T-helper 2 cell treated with Interferon-gamma antibody and Interleukin-4, amounts not matched to agents 5 μg/mL and 100 μg/mL, for 36 hours (primary cell): ENCODE data around the gene PNRC1.
A peak's percentile ranks its signal among the peaks of the same experiment; 100 is the strongest.

Source experiments
- DNase-seq: peaks from one replicate; pipeline ENCODE4 v3.0.0; 2021; ENCODE audit warnings: low spot score
- H3K27ac Mint-ChIP-seq: one replicate; pipeline ENCODE4 v1.8.0; 2021; ENCODE audit warnings: mild to moderate bottlenecking, mixed read lengths
- H3K27me3 Mint-ChIP-seq: one replicate; pipeline ENCODE4 v1.8.0; 2021; ENCODE audit warnings: low read depth, mixed read lengths
- H3K36me3 Mint-ChIP-seq: one replicate; pipeline ENCODE4 v1.8.0; 2021; ENCODE audit warnings: low read depth, mixed read lengths
- H3K4me1 Mint-ChIP-seq: one replicate; pipeline ENCODE4 v1.8.0; 2021; ENCODE audit warnings: low read depth, mixed read lengths
- H3K4me3 Mint-ChIP-seq: one replicate; pipeline ENCODE4 v1.8.0; 2022; ENCODE audit warnings: mild to moderate bottlenecking, moderate library complexity, mixed read lengths
- H3K9me3 Mint-ChIP-seq: one replicate; pipeline ENCODE4 v1.8.0; 2021; ENCODE audit warnings: mixed read lengths

Gene PNRC1

DNA sequence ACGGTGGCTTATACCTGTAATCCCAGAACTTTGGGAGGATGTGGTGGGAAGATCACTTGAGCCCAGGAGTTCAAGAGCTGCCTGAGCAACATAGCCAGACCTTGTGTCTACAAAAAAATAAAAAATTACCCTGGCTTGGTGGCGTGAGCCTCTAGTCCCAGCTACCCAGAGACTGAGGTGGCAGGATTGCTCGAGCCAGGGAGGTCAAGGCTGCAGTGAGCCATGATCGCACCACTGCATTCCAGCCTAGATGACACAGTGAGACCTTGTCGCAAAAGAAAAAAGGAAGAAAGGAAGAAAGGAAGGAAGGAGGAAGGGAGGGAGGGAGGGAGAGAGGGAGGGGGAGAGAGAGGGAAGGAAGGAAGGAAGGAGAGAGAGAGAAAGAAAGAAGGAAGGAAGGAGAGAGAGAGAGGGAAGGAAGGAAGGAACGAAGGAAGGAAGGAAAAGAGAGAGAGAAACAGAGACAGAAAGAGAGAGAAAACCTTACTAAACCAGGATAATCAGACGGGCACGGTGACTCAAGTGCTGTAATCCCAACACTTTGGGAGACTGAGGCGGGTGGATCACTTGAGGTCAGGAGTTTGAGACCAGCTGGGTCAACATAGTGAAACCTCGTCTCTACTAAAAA lies 10.9 kb upstream of the PNRC1 start:
- Mint-ChIP-seq H3K9me3 (no peaks in the 10 kb centered on the region), H3K27ac (no peak overlapping the region), H3K36me3 (no peaks in the 10 kb centered on the region), H3K27me3 (peaks cover 16% of the 10 kb centered on the region), H3K4me3 (no peak overlapping the region), H3K4me1 (no peaks in the 10 kb centered on the region)
- DNase-seq: no peak

DNA sequence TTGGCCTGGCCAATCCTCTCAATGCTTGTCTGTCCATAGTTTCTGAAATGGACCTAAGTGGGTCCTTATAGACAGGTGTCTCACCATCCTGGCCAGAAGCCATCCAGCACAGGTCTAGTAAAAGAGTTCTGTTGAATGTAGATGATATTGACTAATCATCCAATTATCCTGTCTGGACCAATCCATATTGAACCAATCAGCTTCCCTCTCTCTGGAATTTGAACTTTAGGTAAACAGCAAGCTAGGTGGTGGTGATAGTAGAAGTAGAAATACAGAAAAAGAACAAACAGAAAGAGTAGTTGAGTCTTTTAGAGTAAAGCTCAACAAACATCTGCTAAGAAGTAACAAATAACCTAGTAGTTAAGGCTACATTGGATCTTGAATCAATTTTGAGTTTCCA lies 9.5 kb upstream of the PNRC1 start:
- Mint-ChIP-seq H3K4me1 (no peaks in the 10 kb centered on the region), H3K27me3 (peaks cover 16% of the 10 kb centered on the region), H3K36me3 (no peaks in the 10 kb centered on the region)

DNA sequence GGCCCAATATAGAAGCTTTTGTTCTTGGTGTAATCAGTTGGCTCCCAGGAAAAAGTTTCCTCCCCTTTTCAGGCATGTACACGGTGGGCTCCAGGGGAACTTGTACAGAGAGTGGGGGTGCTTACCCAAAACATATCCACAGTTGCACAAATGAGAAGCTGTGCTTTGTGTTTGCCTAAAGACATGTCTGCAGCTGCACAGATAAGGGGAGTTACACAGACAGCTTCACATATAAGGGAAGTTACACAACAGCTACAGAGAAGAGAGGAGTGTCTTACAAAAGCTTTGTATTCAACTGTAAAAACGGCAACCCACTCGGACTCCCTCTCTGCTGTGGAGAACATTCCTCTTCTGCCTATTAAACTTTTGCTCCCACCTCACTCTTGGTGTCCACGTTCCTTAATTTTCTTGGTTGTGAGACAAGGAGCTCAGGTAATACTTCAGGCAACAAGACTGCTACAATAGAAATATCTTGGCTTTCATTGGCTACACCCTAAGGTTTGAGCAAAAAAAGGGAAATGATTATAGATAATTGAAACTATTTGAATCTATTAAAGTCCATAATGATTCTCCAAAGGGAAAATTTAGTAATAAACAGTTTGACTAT lies 7.4 kb upstream of the PNRC1 start:
- Mint-ChIP-seq H3K36me3 (no peaks in the 10 kb centered on the region), H3K4me1 (peaks cover 4% of the 10 kb centered on the region), H3K27ac (no peak overlapping the region), H3K4me3 (no peak overlapping the region), H3K27me3 (peaks cover 4% of the 10 kb centered on the region), H3K9me3 (no peaks in the 10 kb centered on the region)
- no peak for DNase-seq

More for the DNA sequence above, 9.5 kb upstream of the PNRC1 start:
- DNase-seq: no peak
- H3K4me3 Mint-ChIP-seq: no peak overlapping the region
- no peak overlapping the region for H3K27ac Mint-ChIP-seq
- no peaks in the 10 kb centered on the region for H3K9me3 Mint-ChIP-seq

DNA sequence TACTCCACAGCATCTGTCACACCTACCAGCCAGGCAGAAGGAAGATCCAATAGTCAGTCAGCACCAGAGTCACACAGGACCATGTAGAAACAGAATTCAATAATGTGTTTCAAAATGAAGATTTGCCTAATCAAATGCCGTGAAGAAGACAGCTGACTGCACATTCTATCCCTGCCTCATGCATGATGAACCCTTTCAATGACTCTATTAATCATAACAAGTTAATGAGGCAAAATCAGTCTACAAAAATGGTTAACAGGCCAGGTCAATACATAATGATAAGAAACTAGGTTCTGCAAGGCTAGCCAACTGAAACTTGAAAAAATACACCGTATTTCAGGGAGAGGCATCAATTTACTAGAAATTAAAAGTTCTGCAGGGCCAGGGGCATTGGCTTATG lies 6.7 kb upstream of the PNRC1 start:
- DNase-seq: no peak
- no peaks in the 10 kb centered on the region for H3K36me3 Mint-ChIP-seq
- peaks cover 4% of the 10 kb centered on the region for H3K27me3 Mint-ChIP-seq
- H3K4me3 Mint-ChIP-seq: no peak overlapping the region
- H3K9me3 Mint-ChIP-seq: no peaks in the 10 kb centered on the region
- H3K4me1 Mint-ChIP-seq: peaks cover 8% of the 10 kb centered on the region
- no peak overlapping the region for H3K27ac Mint-ChIP-seq

DNA sequence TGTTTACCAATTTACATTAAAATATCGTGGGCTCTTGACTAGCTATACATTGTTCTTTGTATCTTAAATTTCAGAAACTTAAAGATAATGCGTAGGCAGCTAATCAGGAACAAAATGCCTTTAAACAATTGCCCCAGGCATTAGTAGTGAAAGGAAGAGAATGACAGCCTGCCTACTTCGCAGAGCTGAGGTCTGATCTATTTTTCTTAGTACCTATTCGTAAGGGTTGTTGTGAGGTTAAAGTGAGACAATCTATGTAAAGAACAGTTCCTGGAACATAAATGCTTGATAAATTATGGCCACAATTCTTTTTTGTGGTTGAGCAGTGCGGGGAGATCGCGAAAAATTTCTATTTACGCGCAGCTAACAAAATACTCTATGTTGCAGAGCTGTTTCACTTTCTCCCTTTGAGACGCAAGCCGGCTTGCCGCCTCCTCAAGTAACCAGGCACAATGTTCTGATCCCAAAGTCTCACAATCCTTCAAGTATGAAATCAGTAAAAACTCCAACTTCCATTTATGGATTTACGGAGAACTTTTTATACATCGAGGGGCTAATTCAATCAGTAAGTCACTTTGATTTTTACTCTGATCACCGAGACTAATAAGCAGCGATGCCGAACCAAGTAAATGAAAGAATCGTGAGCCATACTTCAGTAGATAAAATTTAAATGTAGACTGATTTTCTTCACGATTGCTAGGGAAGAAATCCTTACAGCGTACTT lies 878 bp upstream of the PNRC1 start:
- H3K9me3 Mint-ChIP-seq: no peaks in the 10 kb centered on the region
- peaks cover 19% of the 10 kb centered on the region for H3K36me3 Mint-ChIP-seq
- H3K27ac Mint-ChIP-seq: peak overlapping the region; percentile 93
- DNase-seq: peak; percentile 51
- H3K27me3 Mint-ChIP-seq: peaks cover 4% of the 10 kb centered on the region
- peak overlapping the region; percentile 90 for H3K4me3 Mint-ChIP-seq
- H3K4me1 Mint-ChIP-seq: peaks cover 28% of the 10 kb centered on the region

DNA sequence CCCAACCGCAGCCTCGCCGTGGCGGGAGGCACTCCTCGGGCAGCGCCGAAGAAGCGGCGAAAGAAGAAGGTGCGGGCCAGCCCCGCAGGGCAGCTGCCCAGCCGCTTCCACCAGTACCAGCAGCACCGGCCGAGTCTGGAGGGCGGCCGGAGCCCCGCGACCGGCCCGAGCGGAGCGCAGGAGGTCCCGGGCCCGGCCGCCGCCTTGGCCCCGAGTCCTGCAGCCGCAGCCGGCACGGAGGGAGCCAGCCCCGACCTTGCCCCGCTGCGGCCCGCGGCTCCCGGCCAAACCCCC lies 525 bp downstream of the PNRC1 start:
- Mint-ChIP-seq H3K9me3 (no peaks in the 10 kb centered on the region), H3K4me3 (peak overlapping the region; percentile 90), H3K27me3 (peaks cover 4% of the 10 kb centered on the region), H3K36me3 (peaks cover 32% of the 10 kb centered on the region), H3K27ac (peak overlapping the region; percentile 93), H3K4me1 (peaks cover 31% of the 10 kb centered on the region)
- DNase-seq: no peak

DNA sequence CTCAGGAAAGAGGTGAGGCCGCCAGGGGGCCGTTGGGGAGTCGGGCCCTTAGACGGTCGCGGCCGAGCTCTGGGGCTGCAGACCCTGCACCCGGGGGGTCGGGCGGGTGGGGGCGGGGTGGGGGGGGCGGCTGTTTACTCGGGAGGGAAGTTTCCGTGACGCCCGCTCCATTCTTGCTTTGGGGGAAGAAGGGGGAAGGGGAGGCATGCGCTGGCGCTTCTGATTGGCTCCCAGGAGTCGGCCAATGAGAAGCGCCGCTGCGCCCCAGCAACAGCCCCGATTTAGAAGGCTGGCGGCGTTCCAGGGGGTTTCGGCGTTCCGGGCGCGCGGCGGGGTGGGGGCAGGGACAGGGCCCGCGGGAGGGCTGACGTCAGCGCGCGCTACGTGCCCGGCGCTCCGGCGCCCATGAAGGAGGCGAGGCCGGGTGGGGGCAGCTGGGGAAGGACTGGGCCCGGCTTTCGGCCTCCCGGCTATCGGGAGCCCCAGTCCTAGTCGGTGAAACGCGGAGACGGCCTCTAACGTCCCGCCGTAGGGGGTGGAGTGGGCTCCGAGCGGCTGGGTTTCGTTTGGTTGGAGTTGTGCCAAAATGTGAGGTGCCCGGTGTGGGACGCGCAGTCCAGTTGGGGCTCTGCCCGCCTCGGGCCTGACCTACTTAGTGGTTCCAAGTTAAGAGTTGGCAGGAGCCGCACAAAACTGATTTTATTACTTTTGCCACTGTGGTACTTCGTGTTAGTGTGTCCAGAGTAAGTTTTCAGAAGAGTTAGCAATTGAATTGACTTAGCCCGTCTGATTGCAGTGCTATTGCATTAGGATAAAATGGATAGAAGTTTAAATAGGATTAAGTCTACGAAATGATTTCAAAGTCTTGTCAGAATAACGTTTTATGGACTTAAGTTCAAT lies 1.1 kb downstream of the PNRC1 start:
- H3K4me1 Mint-ChIP-seq: peaks cover 31% of the 10 kb centered on the region

DNA sequence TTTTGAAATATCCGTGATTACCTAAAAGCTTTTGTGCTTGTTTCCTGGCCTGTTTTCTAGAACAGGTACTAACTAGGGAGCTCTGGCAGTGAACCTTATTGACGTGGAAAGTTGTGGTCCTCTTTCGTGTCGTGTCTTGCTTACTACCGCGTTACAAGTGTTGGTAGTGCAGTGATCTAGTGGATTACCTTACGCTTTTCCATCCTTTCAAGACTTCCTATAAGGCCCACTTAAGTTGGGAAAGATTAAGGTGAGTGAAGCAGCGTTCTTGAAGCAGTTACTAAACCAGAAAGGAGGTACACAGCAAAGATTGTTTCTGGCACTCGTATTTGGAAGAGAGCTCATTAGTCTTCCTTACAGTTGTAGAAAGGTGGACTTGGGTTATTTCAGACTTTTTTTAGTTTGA lies 1.9 kb downstream of the PNRC1 start:
- Mint-ChIP-seq H3K27me3 (peaks cover 4% of the 10 kb centered on the region), H3K4me3 (peak overlapping the region; percentile 95), H3K36me3 (peaks cover 38% of the 10 kb centered on the region)

More for the DNA sequence above, 1.1 kb downstream of the PNRC1 start:
- H3K27ac Mint-ChIP-seq: peak overlapping the region; percentile 94
- peak; percentile 94 for DNase-seq
- peaks cover 4% of the 10 kb centered on the region for H3K27me3 Mint-ChIP-seq
- peaks cover 35% of the 10 kb centered on the region for H3K36me3 Mint-ChIP-seq
- H3K4me3 Mint-ChIP-seq: peak overlapping the region; percentile 95
- no peaks in the 10 kb centered on the region for H3K9me3 Mint-ChIP-seq

DNA sequence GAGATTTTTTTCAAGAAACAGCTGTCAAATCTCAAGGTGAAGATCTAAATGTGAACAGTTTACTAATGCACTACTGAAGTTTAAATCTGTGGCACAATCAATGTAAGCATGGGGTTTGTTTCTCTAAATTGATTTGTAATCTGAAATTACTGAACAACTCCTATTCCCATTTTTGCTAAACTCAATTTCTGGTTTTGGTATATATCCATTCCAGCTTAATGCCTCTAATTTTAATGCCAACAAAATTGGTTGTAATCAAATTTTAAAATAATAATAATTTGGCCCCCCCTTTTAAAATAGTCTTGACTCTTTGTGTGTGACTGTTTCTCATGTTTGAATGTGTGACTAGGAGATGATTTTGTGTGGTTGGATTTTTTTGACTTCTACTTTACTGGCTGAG lies 4.0 kb downstream of the PNRC1 start:
- no peak for DNase-seq
- H3K27me3 Mint-ChIP-seq: peaks cover 4% of the 10 kb centered on the region
- H3K9me3 Mint-ChIP-seq: no peaks in the 10 kb centered on the region
- peaks cover 38% of the 10 kb centered on the region for H3K36me3 Mint-ChIP-seq
- peaks cover 25% of the 10 kb centered on the region for H3K4me1 Mint-ChIP-seq
- H3K4me3 Mint-ChIP-seq: peak overlapping the region; percentile 5
- H3K27ac Mint-ChIP-seq: peak overlapping the region; percentile 13

More for the DNA sequence above, 1.9 kb downstream of the PNRC1 start:
- Mint-ChIP-seq H3K4me1 (peaks cover 31% of the 10 kb centered on the region), H3K27ac (peak overlapping the region; percentile 94), H3K9me3 (no peaks in the 10 kb centered on the region)
- no peak for DNase-seq

DNA sequence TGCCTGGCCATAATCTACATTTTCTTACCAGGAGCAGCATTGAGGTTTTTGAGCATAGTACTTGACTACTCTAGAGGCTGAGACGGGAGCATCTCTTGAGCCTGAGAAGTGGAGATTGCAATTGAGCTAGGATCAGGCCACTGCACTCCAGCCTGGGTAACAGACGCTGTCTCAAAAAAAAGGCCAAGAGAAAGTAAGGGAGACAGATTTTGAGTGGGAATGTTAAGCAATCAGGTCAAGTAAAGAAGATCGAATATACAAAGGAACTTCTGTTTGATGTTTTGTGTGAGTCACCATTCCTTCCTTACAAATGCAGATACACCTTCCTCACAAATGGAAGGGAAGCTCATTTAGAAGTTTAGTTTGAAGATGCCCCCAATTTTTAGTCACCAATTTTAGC lies 4.4 kb downstream of the PNRC1 start:
- no peaks in the 10 kb centered on the region for H3K9me3 Mint-ChIP-seq
- peak overlapping the region; percentile 5 for H3K4me3 Mint-ChIP-seq
- H3K36me3 Mint-ChIP-seq: peaks cover 38% of the 10 kb centered on the region
- peaks cover 4% of the 10 kb centered on the region for H3K27me3 Mint-ChIP-seq
- no peak for DNase-seq
- H3K27ac Mint-ChIP-seq: peak overlapping the region; percentile 13
- H3K4me1 Mint-ChIP-seq: peaks cover 25% of the 10 kb centered on the region

DNA sequence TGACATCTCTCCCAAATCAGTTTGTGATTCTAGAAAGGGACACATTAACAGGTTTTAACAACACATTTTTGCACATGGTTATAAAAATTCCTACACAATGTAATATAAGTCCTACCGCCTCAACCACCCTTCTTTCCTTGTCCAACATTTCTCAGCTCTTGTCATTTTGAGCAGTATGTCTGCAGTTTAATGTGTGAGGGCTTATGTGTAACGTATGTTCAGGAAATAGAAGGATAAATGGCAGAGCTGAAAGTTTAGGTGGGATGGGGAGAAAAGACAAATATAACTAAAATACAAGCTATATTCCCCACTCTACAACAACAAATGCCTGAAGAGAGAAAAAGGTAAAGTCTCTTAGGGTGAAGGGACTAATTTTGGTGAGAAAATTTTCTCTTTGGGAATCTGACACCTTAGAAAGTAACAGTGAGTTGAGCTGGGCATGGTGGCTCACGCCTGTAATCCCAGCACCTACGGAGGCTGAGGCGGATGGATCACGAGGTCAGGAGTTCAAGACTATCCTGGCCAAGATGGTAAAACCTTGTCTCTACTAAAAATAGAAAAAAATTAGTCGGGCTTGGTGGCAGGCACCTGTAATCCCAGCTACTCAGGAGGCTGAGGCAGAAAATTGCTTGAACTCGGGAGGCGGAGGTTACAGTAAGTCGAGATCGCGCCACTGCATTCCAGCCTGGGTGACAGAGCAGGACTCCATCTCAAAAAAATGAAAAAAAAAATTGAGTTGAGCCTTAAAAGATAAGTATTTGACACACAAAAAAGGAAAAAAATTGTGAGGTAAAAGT lies 5.1 kb downstream of the PNRC1 start:
- Mint-ChIP-seq H3K9me3 (no peaks in the 10 kb centered on the region), H3K27ac (no peak overlapping the region), H3K36me3 (peaks cover 38% of the 10 kb centered on the region), H3K27me3 (peaks cover 2% of the 10 kb centered on the region), H3K4me3 (no peak overlapping the region), H3K4me1 (peaks cover 26% of the 10 kb centered on the region)
- DNase-seq: no peak

DNA sequence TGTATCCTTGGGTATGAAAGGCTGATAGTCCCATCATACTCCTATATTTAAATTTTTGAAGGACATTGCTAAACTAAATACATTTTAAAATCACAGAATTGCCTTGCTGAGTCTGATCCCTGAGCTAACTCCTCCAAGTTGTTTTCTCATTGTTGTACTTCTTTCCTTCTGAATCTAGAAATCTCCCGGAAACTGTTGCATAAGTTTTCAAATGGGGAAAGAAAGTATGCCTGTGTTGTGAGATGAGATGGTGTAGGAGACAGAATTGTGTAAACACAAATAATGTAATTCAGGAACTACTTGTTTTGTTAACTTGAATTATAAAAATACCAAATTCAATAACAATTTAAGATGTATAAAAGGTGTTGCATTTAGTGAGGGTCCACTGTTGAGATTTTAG lies 7.3 kb downstream of the PNRC1 start:
- no peak for DNase-seq
- Mint-ChIP-seq H3K4me3 (no peak overlapping the region), H3K36me3 (peaks cover 31% of the 10 kb centered on the region), H3K27me3 (no peaks in the 10 kb centered on the region), H3K9me3 (no peaks in the 10 kb centered on the region), H3K4me1 (peaks cover 22% of the 10 kb centered on the region), H3K27ac (no peak overlapping the region)

DNA sequence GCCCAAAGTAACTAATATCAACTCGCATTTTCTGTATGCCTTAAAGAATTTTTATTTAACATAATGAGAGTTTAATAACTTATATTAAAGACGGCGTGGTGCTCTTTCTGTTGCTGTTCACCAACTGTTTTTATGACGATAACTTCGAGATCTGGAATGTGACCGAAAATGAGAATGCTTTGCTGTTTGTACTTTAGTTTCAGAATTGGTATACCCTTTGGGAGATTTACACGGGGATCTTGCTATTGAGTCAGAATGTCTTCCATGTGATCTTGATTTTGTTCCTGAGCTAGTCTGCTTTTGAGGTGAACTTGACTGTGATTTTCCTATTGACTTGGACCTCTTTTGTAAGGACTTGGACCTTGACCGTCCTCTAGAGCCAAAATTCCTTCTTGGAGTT lies 17.9 kb downstream of the PNRC1 start:
- DNase-seq: no peak
- H3K27me3 Mint-ChIP-seq: no peaks in the 10 kb centered on the region
- no peaks in the 10 kb centered on the region for H3K9me3 Mint-ChIP-seq

More for the DNA sequence above, 17.9 kb downstream of the PNRC1 start:
- Mint-ChIP-seq H3K4me1 (peaks cover 7% of the 10 kb centered on the region), H3K27ac (no peak overlapping the region), H3K4me3 (no peak overlapping the region), H3K36me3 (no peaks in the 10 kb centered on the region)
